Activated effector memory CD4-positive, alpha-beta T cell treated with Interleukin-2 at 50 U/mL for 16 hours (primary cell): ENCODE measurements around the gene PABPC3.

Experiments used
- DNase-seq: peaks from one replicate; pipeline ENCODE4 v3.0.0-alpha.2; 2020

Gene PABPC3

GRCh38 chr13:25112695-25113255 lies 16.8 kb downstream of the PABPC3 start:
- DNase-seq: no peak

DNA sequence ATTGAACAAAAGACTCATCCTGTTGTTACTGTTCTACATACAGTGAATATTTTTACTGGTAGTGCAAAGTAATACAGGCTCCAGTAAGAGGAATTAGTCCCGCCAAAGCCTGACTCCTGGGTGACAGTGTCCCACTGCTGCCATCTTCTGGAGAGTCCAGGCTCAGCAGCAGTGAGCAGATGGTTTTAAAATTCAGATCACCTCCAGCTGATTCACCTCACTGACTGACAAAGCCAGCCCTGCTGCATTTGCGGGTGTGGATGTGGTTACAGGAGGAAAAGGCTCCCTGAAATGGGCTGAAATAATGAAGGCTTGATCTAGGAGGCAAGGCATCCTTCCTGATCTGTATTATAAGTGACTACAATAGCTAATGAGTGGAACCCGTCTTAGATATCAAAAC lies 18.3 kb downstream of the PABPC3 start:
- peak; percentile 19 for DNase-seq

GRCh38 chr13:25116044-25116443 lies 20.1 kb downstream of the PABPC3 start:
- DNase-seq: no peak

GRCh38 chr13:25117312-25117711 lies 21.4 kb downstream of the PABPC3 start:
- no peak for DNase-seq

GRCh38 chr13:25118378-25118905 lies 22.5 kb downstream of the PABPC3 start:
- no peak for DNase-seq

- no peak for DNase-seq
Measured at GRCh38 chr13:25130944-25131343, 35.0 kb downstream of the PABPC3 start.

DNA sequence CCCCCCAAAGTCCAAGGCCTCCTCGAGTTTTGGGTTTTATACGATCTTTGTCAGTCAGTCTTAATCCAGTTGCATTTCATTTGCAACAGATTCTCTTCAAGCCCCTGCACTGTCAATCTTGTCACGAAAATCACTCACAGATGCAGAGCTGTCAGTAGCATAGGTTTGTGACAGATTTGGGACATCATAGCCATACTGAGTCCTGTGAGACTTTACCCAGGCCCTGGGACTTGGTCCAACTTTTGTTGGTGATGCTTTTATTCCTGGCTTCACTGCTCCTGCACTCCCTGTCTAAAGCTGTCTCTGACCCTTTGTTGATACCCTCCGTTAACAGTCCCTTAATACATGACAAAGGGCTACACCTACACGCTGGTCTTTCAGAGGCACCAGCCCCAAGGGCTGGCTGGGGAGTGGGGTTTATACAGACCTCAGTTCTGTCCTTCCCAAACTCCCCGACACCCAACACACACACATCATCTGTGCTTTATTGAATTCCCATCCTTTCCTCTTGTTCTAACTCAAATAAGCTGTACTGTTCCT lies 36.0 kb downstream of the PABPC3 start:
- no peak for DNase-seq

- DNase-seq: no peak
Measured at GRCh38 chr13:25132751-25133390, 36.9 kb downstream of the PABPC3 start.

- no peak for DNase-seq
Measured at GRCh38 chr13:25135896-25136295, 40.0 kb downstream of the PABPC3 start.

- DNase-seq: no peak
Measured at GRCh38 chr13:25136880-25137787, 41.2 kb downstream of the PABPC3 start.

GRCh38 chr13:25137788-25138115 lies 41.8 kb downstream of the PABPC3 start:
- DNase-seq: no peak

DNA sequence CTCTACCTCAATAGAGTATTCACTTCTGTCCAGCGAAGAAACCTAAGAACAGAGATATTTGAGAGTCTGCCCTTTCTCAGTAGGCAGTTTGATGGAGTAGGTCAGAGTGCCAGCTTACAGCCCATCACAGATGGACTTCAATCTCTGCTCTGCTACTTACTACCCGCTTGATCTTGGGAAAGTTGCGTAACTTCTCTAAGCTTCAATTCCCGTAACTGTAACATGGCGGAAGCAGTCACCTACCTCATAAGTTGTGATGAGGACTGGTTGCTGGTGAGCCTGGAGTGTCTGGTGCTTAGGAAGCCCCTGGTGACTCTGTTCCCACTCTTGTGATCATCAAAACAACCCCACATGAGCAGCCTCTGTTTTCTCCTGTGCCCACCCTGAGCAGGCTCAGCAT lies 45.1 kb downstream of the PABPC3 start:
- no peak for DNase-seq

GRCh38 chr13:25143706-25144105 lies 47.8 kb downstream of the PABPC3 start:
- DNase-seq: no peak

DNA sequence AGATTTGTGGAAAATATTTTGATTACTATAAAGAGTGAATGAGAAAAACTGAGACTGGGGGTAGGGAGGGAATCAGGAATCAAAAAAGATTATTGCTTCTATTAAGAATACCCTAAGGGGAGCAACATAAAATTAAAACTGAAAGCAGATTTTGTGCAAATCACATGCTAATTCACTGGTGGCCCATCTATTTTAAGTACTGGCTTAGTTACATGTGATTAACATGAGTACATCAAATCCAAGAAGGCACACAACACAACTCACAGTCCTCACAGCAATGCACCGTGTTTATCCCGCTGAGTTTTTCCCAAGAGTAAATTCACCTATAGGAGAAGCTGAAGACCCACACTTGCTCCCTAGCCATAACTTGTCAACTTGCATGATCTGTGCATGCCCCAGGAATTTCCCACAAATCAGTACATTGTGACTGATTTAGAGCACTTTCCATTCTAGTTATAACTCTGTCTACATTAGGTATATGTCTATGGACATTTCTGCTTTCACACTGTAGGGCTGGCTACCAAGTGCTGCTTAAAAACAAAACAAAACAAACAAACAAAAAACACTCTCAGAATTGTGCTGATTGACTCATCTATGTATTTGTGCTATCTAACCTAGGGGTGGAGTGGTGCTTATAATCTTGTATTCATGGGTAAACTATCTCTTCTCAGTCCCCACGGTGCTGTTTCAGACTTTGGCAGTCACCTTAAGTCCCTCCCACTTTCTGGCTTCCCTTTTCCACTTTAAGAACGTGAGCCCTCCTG lies 51.9 kb downstream of the PABPC3 start:
- no peak for DNase-seq

- no peak for DNase-seq
Measured at GRCh38 chr13:25148402-25148771, 52.5 kb downstream of the PABPC3 start.
